GM21528 (cell line): ENCODE measurements around the gene C4orf50.
"Not testable (repeated sequence)": the region's sequence is repeated elsewhere in the genome, so short reads cannot be mapped to it uniquely, and the experiment has no call there.

Experiments
- ATAC-seq: cut with Tn5 transposase; IDR thresholded peaks from one replicate; pipeline ENCODE4 v1.9.1; 2021; ENCODE audit warnings: mild to moderate bottlenecking, moderate library complexity; ENCODE audit not compliant: unreplicated experiment, low FRiP score

Gene C4orf50

GRCh38 chr4:5877392-5877791 is 140.8 kb downstream of the C4orf50 start:
- ATAC-seq = no peak

DNA sequence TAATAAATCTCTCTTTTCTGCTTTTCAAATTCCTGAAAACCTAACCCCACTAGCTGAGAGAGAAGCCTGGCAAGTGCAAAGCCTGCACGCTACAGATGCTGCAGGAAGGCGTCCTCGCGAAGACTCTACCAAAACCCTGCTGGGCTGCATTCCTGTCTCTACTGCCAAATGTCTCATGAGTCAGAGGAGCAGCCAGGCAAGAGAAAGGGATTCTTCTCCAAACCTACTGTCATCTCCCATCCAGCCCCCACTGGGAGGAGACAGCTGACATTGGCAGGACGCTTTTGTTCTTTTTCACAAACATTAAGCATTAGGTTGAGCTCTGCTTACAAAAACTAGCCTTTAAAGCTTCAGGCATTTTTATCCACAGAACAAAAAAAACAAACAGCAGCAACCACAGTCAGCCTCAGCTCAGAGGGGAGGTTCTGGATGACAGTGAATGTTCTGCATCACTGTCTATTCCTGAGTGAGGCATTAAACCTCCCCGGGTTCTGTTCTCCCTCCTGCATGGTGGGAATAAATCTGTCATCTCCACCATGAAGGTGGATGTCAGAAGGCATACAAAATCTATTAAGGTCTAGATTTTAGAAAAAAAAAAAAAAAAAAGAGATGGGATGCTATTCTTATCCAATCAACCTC is 143.3 kb downstream of the C4orf50 start:
- no peak for ATAC-seq

GRCh38 chr4:5870701-5871100 is 147.5 kb downstream of the C4orf50 start:
- no peak for ATAC-seq

DNA sequence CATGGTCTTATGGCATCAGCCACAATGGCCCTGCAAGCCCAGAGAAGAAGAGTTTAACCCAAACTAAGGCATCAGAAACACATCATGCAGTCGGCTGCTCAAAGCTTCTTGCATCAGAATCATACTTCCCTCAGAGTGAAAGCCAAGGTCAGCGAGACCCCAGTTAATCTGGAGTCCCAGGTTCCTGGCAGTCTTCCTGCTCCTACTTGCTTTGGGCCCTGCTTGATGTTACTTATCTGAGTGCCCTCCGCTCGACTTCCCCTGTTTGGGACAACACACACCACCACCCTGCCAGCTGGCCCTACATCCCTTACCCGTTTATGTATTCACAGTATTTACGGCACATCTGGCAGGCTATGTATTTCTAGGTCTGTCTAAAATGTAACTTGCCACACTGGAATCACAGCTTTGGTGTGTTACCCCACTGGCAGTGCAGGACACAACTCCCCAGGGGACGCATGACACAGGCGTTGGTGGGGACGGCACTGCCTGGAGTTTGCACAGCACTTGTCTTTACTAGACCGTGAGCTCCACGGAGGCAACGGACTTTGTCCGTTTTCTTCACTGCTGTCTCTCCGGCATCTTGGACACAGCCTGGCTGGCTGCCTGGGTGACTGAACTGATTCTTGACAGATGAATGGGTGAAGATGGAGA is 148.1 kb downstream of the C4orf50 start:
- no peak for ATAC-seq

- no peak for ATAC-seq
Observed at GRCh38 chr4:5867866-5868265, 150.4 kb downstream of the C4orf50 start.

DNA sequence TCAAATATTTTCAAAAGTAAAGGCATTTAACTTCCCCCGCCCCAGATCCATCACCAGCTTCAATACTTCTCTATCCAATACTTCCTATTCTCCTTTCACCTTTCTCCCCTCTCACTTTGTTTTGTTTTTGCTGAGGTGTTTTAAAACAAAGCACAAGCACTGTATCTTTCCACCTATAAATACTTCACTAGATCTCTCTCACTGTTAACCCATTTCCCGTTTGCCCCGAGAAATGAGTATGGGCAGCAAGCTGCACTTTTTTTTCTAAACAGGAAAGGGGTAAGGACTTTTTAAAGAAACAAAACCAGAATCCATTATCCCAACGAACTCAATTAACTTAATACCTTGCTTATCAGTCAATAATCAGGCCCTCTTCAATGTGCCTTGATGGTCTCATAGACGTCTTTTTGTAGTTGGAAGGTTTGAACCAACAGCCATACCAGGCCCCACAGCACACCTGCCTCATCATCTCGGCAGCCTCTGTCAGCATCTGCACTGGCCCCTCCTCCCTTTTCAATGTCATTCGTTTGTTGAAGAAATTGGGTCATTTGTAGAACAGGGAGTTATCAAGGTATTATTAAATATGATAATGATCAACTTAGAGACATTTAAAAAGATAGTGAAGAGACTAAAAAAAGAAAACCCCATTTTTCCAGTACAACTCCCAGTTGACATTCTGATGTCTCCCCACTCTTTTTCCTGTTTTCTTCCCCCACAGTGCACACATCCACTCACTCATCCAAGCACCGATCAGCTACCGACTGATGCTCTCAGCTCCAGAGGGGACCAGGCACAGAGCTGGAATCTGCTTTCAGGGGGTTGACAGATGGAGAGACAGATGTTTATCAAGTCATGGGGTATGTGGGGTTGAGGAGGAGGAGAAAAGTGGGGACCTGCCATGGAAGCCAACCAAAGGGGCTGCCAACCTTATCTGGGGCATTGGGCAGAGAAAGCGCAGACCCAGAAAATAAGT is 151.1 kb downstream of the C4orf50 start:
- ATAC-seq = no peak

DNA sequence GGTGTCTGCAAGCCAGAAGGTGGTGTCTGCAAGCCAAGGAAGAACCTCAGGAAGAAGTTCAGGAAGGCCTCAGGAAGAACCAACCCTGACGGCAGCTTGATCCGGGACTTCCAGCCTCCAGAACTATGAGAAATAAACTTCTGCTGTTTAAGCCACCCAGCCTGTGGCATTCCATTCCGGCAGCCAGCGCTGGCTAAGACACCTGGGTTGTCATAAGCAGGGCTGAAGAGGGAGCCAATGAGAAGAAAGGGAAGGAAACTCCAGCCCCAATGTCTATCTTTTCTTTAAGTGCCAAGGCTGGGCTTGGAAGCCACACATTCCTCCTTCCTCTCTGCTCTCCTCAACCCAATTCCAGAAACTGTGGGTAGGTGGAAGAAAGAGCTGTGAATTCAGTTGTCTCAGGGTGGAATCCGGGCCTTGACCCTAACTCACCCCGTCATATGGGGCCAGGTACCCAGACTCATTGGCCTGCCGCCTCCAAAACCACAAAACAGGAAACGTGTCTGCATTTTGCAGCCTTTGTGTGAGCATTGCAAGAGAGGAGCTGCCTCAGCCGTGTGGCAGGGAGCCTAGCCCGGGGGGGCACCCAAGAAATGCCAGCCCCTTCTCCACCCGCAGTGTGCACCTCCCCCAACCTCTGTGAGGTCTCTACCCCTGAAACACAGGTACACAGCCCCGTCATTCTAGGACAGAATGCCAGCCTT is 152.2 kb downstream of the C4orf50 start:
- no peak for ATAC-seq

DNA sequence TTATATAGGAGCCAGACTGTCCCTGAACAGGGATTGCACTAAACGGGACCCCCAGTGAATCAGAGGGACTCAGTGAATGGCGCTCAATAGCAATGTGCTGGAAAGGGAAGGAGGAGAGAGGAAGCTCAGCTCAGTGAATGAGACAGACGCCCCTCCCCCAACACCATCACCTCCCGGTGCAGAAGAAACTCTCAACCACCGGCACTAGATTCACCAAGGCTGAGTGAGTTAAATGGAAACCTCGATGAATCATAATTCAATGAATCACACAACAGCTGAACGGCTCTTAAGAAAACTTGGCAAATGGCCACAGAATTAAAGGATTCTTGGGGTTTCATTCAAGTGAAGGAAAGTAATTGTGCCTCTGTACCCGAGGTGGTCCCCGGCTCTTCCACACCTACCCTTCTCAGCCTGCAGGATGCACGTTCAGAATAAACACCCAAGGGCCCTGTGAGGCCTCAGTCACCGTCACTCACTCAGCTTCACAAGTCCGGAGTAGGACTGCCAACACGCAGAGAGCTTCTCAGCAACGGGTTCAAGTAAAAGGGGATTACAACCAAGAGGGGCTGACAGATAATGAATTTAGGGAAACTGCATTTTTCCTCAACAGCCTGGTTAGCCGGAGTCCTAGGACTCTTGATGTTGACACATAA is 154.6 kb downstream of the C4orf50 start:
- ATAC-seq = no peak

DNA sequence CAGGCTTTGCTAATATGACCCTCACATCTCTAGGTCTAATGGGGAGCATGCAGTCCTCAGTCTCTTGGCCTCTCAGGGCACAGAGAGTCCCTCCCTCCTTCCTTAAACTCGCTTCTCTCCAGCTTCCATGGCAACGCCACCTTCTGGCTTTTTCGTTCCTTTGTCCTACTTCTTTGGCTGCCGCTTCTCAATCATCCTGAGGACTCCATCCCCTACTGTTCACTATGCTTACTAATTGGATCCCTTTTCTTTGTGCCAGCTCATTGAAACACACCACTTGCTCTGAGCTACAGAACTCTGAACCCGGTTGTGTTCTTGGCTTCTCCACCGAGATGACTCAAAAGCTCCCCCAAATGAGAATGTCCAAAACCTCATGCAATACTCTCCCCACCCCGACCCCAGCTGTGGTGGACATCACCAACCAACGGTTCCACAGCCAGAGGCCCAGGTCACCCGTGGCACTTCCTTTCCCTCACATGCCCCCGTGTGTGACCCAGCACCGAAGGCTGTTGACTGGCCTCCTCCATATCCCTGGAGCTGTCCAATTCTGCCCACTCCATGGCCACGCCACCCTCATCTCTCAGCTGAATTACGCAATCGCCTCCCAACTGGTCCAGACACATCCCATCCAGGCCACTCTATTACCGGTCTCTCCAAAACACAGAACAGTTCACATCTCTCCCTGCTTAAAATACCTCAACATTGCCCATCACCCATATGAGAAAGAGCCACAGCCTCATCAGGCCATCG is 160.0 kb downstream of the C4orf50 start:
- no peak for ATAC-seq

DNA sequence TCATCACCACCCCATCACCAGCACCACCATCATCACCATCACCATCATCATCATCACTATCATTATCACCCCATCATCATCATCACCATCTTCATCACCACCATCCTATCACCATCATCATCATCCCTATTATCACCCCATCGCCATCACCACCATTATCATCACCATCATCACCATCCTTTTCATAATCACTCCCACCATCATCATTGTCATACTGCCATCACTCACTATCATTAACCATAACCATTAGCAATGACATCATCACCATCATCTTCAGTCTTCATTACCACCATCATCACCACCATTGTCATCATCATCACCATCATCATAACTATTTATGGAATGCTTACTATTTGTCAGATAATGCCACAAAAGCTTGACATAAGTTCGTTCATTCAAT is 161.0 kb downstream of the C4orf50 start:
- ATAC-seq = no peak

DNA sequence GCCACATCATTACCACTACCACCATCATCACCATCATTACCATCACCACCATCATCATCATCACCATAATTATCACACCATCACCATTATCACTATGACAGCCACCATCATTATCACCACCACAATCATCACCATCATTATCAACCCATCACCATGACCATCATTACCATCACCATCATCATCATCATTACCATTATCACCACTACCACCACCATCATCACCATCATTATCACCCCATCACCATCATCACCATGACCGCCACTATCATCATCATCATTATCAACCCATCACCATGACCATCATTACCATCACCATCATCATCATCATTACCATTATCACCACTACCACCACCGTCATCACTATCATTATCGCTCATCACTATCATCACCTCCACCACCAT is 161.9 kb downstream of the C4orf50 start:
- ATAC-seq = not testable (repeated sequence)

- ATAC-seq = no peak
Observed at GRCh38 chr4:5854929-5855328, 163.3 kb downstream of the C4orf50 start.

DNA sequence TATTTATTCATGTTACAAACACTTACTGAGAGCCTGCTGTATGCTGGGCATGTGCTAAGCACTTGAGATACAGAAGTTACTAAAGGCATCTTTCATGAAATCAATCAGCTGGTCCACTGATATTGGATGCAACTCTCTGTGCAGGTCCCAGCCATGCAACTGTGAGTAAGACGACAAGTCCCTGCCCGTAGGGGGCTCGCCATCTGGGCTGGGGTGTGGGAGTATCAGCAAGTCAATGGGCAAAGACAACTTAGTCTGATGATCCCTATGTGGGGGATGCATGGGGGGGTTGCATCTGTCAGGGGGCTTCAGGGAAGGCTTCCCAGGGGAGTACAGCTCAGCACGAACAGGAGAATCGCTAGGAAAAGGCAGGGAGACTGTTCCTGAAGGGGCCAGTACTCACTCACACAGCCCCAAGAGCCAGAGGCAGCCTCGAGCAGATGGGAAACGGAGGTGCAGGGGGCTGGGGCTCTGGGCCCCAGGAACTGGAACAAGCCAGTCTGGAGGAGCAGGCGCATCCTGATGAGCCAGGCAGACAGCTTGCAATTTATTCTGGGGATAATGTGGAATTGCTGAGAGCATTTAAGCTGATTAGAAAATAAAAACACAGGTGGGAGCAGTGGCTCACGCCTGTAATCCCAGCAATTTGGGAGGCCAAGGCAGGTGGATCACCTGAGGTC is 165.6 kb downstream of the C4orf50 start:
- no peak for ATAC-seq

- ATAC-seq = no peak
Observed at GRCh38 chr4:5851637-5852301, 166.5 kb downstream of the C4orf50 start.
